Measurements from ENCODE around the gene TBC1D17. TPM values are rescaled to one million over a fixed set of nuclear protein-coding genes. Genes with fewer than 3 reads are reported as not detected.

TBC1D17 gene
- total RNA-seq, 4 donors from 2014 or later: 25.1 to 41.9 (median 37.3) TPM

GRCh38 chr19:49876422-49877019 is 981 bp upstream of the TBC1D17 start:
- H3K9me3 ChIP-seq: no peaks in the 10 kb centered on the region
- H3K36me3 ChIP-seq: peaks cover 0 to 57% of the 10 kb centered on the region in 2 donors
- no peaks in the 10 kb centered on the region for H3K27me3 ChIP-seq
- peak; percentile 76 for ATAC-seq
- TF ChIP-seq CTCF (IDR thresholded peaks at IDR 0.05) (no peak), POLR2AphosphoS5 (IDR thresholded peaks at IDR 0.05) (peak; percentile 59), EP300 (IDR thresholded peaks at IDR 0.05) (no peak), POLR2A (IDR thresholded peaks at IDR 0.05) (peak in 1 of 2 donors; percentile 37)
- 0% methylated on average over 3 to 7 of the region's 46 CpGs for WGBS, 2 donors (ENCODE audit: low coverage in 1 of 2)
- H3K4me1 ChIP-seq: peaks cover 0 to 67% (median 18%) of the 10 kb centered on the region in 3 donors
- H3K27ac ChIP-seq: peak overlapping the region; percentile 94 to 100 (median 99)
- peak overlapping the region; percentile 79 to 88 for H3K4me3 ChIP-seq

GRCh38 chr19:49877879-49878743 is 609 bp downstream of the TBC1D17 start:
- H3K27me3 ChIP-seq: no peaks in the 10 kb centered on the region
- TF ChIP-seq EP300 (IDR thresholded peaks at IDR 0.05) (no peak), POLR2AphosphoS5 (IDR thresholded peaks at IDR 0.05) (no peak), POLR2A (IDR thresholded peaks at IDR 0.05) (no peak), CTCF (IDR thresholded peaks at IDR 0.05) (no peak)
- peaks cover 0 to 52% (median 18%) of the 10 kb centered on the region in 3 donors for H3K4me1 ChIP-seq
- H3K27ac ChIP-seq: peak overlapping the region; percentile 81 to 100 (median 99)
- H3K4me3 ChIP-seq: peak overlapping the region; percentile 43 to 88
- peaks cover 0 to 58% of the 10 kb centered on the region in 2 donors for H3K36me3 ChIP-seq
- peak; percentile 81 for ATAC-seq
- H3K9me3 ChIP-seq: peaks cover 0 to 4% (median 0%) of the 10 kb centered on the region in 3 donors
- 0 to 3% methylated on average over 2 to 15 of the region's 41 CpGs for WGBS, 2 donors (ENCODE audit: low coverage in 1 of 2)

GRCh38 chr19:49878744-49879070 is 1.2 kb downstream of the TBC1D17 start:
- Histone ChIP-seq H3K36me3 (peaks cover 0 to 58% of the 10 kb centered on the region in 2 donors), H3K4me1 (peaks cover 0 to 48% (median 18%) of the 10 kb centered on the region in 3 donors), H3K9me3 (peaks cover 0 to 4% (median 0%) of the 10 kb centered on the region in 3 donors), H3K27ac (peak overlapping the region in 3 of 4 donors; percentile 98 to 100 (median 100)), H3K4me3 (peak overlapping the region in 1 of 2 donors; percentile 88), H3K27me3 (no peaks in the 10 kb centered on the region)
- 69 to 88% methylated on average over 3 to 4 of the region's 9 CpGs for WGBS, 2 donors (ENCODE audit: low coverage in 1 of 2)
- no peak for ATAC-seq
- TF ChIP-seq EP300 (IDR thresholded peaks at IDR 0.05) (no peak), POLR2AphosphoS5 (IDR thresholded peaks at IDR 0.05) (no peak), CTCF (IDR thresholded peaks at IDR 0.05) (no peak), POLR2A (IDR thresholded peaks at IDR 0.05) (no peak)

GRCh38 chr19:49879243-49879963 is 1.9 kb downstream of the TBC1D17 start:
- Histone ChIP-seq H3K27ac (peak overlapping the region in 1 of 4 donors; percentile 98), H3K9me3 (peaks cover 0 to 4% (median 0%) of the 10 kb centered on the region in 3 donors), H3K27me3 (no peaks in the 10 kb centered on the region), H3K4me1 (peaks cover 0 to 41% (median 18%) of the 10 kb centered on the region in 3 donors), H3K4me3 (no peak overlapping the region), H3K36me3 (peaks cover 0 to 58% of the 10 kb centered on the region in 2 donors)
- 92 to 98% methylated on average over 5 to 8 of the region's 12 CpGs for WGBS, 2 donors (ENCODE audit: low coverage in 1 of 2)
- ATAC-seq: no peak
- TF ChIP-seq EP300 (IDR thresholded peaks at IDR 0.05) (no peak), CTCF (IDR thresholded peaks at IDR 0.05) (no peak), POLR2A (IDR thresholded peaks at IDR 0.05) (no peak), POLR2AphosphoS5 (IDR thresholded peaks at IDR 0.05) (no peak)
